Neural crest cell (in vitro differentiated cells): Measurements from ENCODE around the gene GTPBP2. TPM values are rescaled to one million over a fixed set of nuclear protein-coding genes. Genes with fewer than 3 reads are reported as not detected.

Experiments
- DNase-seq: peaks from one replicate; pipeline ENCODE4 v3.0.0; 2021; ENCODE audit warnings: low read depth, mixed read lengths, low spot score
- H3K27ac Mint-ChIP-seq: one replicate; pipeline ENCODE4 v1.8.0; 2021; ENCODE audit warnings: mild to moderate bottlenecking, mixed read lengths; ENCODE audit not compliant: unreplicated experiment
- H3K27me3 Mint-ChIP-seq: 2 replicates; pipeline ENCODE4 v1.8.0; 2021; ENCODE audit warnings: low read depth, mild to moderate bottlenecking, mixed read lengths
- H3K36me3 Mint-ChIP-seq: 2 replicates; pipeline ENCODE4 v1.8.0; 2021; ENCODE audit warnings: low read depth, mild to moderate bottlenecking, mixed read lengths
- H3K4me1 Mint-ChIP-seq: 2 replicates; pipeline ENCODE4 v1.8.0; 2021; ENCODE audit warnings: mixed read lengths
- H3K4me3 Mint-ChIP-seq: one replicate; pipeline ENCODE4 v1.8.0; 2021; ENCODE audit warnings: mild to moderate bottlenecking, mixed read lengths
- H3K9me3 Mint-ChIP-seq: 2 replicates; pipeline ENCODE4 v1.8.0; 2021; ENCODE audit warnings: mixed read lengths
- long read RNA-seq: library from polyadenylated mRNA; unstranded; transcript quantifications from one replicate; pipeline ENCODE4 v2.0.0, GENCODE V29; 2020
- total RNA-seq: library from RNA; stranded (reverse); gene quantifications from 2 replicates; pipeline ENCODE4 v1.2.1, GENCODE V29; 2021
- TF ChIP-seq, protein P1 (sequence below): fragments of 200-600 bp; sonication (generic); conservative IDR thresholded peaks from 2 replicates; pipeline ENCODE4 v1.5.0; 2021; ENCODE audit warnings: antibody characterized with exemption, mild to moderate bottlenecking

The GTPBP2 gene, protein sequence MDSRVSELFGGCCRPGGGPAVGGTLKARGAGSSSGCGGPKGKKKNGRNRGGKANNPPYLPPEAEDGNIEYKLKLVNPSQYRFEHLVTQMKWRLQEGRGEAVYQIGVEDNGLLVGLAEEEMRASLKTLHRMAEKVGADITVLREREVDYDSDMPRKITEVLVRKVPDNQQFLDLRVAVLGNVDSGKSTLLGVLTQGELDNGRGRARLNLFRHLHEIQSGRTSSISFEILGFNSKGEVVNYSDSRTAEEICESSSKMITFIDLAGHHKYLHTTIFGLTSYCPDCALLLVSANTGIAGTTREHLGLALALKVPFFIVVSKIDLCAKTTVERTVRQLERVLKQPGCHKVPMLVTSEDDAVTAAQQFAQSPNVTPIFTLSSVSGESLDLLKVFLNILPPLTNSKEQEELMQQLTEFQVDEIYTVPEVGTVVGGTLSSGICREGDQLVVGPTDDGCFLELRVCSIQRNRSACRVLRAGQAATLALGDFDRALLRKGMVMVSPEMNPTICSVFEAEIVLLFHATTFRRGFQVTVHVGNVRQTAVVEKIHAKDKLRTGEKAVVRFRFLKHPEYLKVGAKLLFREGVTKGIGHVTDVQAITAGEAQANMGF
- total RNA-seq: 70.0 and 70.6 TPM in 2 replicates
- long read RNA-seq, partial matches to known transcripts: 2 of 2 reads
- long read RNA-seq, other reads (novel, unspliced or antisense): 0 of 2 reads

DNA sequence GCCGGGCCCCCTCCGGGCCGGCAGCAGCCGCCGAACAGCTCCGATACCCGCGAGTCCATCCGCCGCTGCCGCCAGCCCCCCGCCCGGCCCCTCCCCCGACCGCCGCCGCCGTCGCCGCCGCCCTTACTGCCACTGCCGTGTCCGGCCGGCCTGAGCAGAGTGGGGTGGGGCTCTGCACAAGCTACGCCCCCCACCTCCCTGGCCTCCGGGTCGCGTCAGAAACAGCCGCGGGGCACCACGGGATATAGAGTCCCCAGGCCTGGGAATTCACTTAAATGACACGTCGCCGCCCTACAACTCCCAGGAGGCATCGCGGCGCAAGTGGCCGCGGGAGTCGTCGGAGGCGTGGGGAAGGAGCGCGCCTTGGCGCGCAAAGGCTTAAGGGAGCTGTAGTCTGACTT lies at the start of gene GTPBP2:
Gene GTPBP2, minus strand, starts transcription at position 161 of the 401 bp plus-strand sequence. Its CDS starts 102 bp downstream, at position 59.
- Mint-ChIP-seq H3K27me3 (no peaks in the 10 kb centered on the region), H3K4me1 (peaks cover 39% of the 10 kb centered on the region), H3K27ac (peak within 1 kb of the TSS; percentile 100), H3K36me3 (peaks cover 2% of the 10 kb centered on the region), H3K4me3 (peak within 1 kb of the TSS; percentile 99), H3K9me3 (no peaks in the 10 kb centered on the region)
- DNase-seq: peak; percentile 96
- TF ChIP-seq, protein P1, sequence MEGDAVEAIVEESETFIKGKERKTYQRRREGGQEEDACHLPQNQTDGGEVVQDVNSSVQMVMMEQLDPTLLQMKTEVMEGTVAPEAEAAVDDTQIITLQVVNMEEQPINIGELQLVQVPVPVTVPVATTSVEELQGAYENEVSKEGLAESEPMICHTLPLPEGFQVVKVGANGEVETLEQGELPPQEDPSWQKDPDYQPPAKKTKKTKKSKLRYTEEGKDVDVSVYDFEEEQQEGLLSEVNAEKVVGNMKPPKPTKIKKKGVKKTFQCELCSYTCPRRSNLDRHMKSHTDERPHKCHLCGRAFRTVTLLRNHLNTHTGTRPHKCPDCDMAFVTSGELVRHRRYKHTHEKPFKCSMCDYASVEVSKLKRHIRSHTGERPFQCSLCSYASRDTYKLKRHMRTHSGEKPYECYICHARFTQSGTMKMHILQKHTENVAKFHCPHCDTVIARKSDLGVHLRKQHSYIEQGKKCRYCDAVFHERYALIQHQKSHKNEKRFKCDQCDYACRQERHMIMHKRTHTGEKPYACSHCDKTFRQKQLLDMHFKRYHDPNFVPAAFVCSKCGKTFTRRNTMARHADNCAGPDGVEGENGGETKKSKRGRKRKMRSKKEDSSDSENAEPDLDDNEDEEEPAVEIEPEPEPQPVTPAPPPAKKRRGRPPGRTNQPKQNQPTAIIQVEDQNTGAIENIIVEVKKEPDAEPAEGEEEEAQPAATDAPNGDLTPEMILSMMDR: no peak

DNA sequence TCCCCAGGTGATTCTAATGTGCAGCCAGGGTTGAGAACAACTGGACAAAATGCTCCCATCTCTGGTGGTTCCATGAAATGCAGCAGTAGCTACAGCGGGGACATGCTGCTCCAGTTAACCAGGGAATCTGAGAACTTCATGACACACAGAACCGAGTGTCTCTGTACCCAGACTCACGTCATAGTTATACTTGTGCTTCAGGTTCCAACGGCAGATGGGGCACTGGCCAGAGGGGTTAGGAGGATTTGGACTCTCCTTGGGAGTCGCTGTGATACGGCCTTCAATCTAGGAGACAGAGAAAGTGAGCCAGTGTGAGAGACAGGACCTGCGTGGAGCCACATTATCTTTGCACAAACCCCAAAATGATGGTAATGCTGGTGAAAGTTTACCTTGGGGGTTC lies 49.3 kb upstream of the GTPBP2 start:
- Mint-ChIP-seq H3K36me3 (peaks cover 11% of the 10 kb centered on the region), H3K4me1 (peaks cover 3% of the 10 kb centered on the region), H3K27ac (no peak overlapping the region), H3K4me3 (no peak overlapping the region), H3K9me3 (no peaks in the 10 kb centered on the region), H3K27me3 (no peaks in the 10 kb centered on the region)
- TF ChIP-seq, protein P1: no peak
- no peak for DNase-seq

DNA sequence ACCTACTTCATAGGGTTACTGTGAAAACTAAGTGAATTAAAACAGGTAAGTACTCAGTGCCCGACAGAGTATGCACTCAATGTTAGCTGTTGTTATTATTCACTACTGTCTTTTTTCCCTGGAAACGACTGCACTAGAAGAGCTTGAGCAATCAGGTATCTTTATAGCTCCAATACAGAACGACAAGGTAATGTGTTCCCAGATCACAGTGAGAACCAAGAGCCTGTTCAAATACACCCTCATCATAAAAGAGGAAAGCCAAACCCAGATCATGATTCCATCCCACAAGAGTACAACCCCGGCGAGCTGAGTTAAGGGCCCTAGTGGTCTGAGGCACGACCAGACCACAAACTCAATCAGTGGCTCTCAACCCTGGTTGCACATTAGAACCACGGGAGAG lies 48.7 kb upstream of the GTPBP2 start:
- peaks cover 11% of the 10 kb centered on the region for H3K36me3 Mint-ChIP-seq
- H3K27ac Mint-ChIP-seq: no peak overlapping the region
- DNase-seq: no peak
- no peaks in the 10 kb centered on the region for H3K4me1 Mint-ChIP-seq
- TF ChIP-seq, protein P1: no peak
- H3K9me3 Mint-ChIP-seq: no peaks in the 10 kb centered on the region
- no peaks in the 10 kb centered on the region for H3K27me3 Mint-ChIP-seq
- no peak overlapping the region for H3K4me3 Mint-ChIP-seq

DNA sequence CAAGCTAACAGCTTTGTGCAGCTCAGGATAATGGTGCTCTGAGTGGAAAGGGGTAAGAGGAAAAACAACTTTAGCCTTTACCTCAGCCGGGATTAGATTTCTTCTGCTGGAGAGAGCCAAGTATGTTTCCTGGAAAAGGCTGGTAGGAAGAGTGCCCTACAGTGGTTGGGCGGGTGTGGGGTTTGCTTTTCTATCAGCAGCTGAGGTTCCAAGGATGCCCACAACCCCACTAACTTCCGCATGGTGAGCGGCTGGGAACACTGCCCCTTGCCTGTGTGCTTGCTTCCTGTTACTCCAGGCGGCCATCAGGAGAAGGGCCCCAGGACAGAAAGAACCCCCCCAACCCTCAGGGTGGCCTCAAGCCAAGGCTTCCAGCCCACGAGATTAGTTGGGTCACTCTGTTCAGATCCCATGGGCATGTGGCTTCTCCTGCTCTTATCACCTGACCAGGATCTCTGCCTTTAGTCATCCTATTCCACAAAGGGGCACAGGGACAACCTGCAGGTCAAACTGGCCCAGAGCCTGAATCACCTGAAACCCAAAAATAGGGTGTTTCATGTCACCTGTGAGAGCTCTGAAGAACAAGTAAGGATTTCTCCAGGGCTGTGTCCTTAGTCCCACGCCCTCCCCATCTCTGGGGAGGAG lies 48.0 kb upstream of the GTPBP2 start:
- peaks cover 11% of the 10 kb centered on the region for H3K36me3 Mint-ChIP-seq
- DNase-seq: no peak
- no peak overlapping the region for H3K4me3 Mint-ChIP-seq
- TF ChIP-seq, protein P1: no peak
- no peaks in the 10 kb centered on the region for H3K4me1 Mint-ChIP-seq
- H3K27ac Mint-ChIP-seq: no peak overlapping the region
- H3K27me3 Mint-ChIP-seq: no peaks in the 10 kb centered on the region
- H3K9me3 Mint-ChIP-seq: no peaks in the 10 kb centered on the region

DNA sequence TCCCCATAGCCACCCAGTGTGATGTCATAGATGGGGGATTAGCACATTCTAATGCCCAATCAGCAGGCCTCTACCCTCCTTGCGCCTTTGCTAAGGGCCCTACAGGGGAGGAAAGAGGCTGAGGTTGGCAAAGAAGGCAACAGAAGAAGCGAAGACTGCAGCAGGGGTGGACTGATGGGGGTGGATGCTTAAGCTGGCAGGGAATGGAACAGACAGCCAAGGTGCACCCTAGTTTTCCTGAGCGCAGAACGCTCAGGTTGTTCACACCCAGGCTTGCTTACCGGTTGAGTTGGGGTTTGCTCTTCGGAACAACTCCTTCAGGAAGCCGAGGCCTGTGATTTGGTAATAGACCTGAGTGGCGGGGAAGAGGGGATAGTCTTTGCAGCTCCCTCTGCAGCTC lies 45.9 kb upstream of the GTPBP2 start:
- no peak overlapping the region for H3K4me3 Mint-ChIP-seq
- no peaks in the 10 kb centered on the region for H3K4me1 Mint-ChIP-seq
- H3K36me3 Mint-ChIP-seq: peaks cover 11% of the 10 kb centered on the region
- H3K27me3 Mint-ChIP-seq: no peaks in the 10 kb centered on the region
- H3K9me3 Mint-ChIP-seq: no peaks in the 10 kb centered on the region
- DNase-seq: no peak
- no peak overlapping the region for H3K27ac Mint-ChIP-seq
- TF ChIP-seq, protein P1: no peak
